Measurements from ENCODE around the gene SFXN5.
A peak's percentile ranks its signal among the peaks of the same experiment; 100 is the strongest.

Gene SFXN5

DNA sequence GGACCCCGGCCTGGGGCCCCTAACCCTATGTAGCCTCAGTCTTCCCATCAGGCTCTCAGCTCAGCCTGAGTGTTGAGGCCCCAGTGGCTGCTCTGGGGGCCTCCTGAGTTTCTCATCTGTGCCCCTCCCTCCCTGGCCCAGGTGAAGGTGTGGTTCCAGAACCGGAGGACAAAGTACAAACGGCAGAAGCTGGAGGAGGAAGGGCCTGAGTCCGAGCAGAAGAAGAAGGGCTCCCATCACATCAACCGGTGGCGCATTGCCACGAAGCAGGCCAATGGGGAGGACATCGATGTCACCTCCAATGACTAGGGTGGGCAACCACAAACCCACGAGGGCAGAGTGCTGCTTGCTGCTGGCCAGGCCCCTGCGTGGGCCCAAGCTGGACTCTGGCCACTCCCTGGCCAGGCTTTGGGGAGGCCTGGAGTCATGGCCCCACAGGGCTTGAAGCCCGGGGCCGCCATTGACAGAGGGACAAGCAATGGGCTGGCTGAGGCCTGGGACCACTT lies 137.8 kb downstream of the SFXN5 start:
- DNase-seq: no peak

DNA sequence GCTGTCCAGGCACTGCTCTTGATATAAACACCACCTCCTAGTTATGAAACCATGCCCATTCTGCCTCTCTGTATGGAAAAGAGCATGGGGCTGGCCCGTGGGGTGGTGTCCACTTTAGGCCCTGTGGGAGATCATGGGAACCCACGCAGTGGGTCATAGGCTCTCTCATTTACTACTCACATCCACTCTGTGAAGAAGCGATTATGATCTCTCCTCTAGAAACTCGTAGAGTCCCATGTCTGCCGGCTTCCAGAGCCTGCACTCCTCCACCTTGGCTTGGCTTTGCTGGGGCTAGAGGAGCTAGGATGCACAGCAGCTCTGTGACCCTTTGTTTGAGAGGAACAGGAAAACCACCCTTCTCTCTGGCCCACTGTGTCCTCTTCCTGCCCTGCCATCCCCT lies 138.3 kb downstream of the SFXN5 start:
- no peak for DNase-seq

DNA sequence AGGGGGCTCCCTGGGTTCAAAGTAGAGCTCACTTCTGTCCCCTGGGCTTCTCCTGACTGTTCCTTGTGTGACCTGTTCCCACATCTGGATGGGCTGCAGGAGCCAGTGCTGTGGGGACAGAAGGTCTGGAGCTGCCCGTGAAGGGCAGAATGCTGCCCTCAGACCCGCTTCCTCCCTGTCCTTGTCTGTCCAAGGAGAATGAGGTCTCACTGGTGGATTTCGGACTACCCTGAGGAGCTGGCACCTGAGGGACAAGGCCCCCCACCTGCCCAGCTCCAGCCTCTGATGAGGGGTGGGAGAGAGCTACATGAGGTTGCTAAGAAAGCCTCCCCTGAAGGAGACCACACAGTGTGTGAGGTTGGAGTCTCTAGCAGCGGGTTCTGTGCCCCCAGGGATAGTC lies 138.7 kb downstream of the SFXN5 start:
- DNase-seq: no peak

DNA sequence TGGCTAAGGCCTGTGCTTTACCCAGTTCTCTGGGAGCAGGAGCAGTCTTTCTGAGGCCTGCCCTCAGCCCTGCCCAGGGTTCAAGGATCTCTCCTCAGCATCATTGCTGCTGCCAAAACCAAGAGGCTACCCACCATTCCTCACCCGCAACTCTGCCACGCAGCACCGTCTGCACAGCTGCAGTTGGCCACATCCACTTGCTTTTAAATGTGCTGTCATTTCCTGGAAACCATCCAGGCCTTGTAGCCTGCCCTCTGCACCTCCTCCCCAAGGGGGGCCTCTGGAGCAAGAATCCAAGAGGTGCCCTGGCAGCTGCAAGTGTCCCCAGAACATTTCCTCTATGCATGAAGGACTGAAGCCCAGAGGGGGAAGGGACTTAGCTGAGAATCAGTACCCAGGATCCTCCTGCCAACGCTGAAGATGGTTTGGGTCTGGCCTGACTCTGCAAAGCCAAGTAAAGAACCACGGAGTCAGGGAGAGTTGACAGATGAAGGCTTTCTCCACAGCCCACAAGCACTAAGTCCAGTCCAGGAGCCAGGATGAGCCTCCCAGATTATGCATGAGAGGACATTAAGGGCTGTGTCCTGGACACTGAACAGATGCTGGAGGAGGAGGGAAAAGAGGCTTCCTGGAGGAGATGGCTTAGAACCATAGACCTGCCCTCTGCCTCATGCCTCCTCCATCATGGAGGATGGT lies 139.3 kb downstream of the SFXN5 start:
- DNase-seq: peak; percentile 47

DNA sequence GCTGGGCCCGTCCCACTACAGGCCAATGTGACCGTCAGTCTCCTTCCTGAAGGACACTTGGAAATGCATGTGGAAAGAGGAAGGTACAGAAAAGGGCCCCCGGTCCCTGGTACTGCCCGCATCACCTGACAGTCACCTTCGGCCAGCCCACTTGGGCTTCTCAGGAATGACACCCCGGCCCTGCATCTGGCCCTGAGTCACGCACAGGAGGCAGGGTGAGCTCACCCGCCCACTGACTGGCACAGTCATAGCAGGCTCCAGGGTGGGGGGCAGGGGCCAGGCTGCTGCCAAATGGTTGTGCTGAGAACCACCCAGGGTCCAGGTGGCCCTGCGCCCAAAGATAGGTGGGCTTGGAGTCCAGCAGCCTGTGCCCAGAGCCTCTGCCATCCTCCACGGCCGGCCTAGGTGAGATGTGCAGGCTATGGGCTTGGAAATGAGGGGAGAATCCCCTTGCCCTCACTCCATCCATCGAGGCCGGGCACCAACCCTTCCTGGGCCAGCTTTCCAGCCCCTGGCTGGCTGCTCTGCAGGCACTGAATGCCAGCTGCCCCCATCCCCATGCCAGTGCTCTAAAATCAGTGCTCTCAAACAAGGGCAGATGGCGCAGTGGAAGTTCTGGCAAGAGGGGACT lies 140.1 kb downstream of the SFXN5 start:
- DNase-seq: peak; percentile 68

DNA sequence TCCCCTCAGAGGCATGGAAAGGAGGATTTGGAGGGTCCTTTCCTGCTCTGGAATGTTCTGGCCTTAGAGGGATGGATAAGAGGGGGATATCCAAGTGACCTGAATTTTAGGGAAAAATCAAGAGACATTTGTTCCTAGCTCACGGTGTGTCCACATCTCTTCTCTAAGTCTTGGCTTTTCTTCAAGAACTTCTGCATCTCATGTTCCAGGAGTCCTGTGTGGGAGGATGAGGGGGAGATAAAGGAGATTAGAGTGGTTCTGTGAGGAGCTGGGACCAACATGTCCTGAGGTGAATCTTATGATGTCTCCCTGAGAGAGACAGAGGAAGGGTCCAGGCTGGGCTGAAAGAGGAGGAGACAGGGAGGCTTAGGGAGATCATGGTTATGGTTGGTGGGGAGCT lies 142.5 kb downstream of the SFXN5 start:
- no peak for DNase-seq

DNA sequence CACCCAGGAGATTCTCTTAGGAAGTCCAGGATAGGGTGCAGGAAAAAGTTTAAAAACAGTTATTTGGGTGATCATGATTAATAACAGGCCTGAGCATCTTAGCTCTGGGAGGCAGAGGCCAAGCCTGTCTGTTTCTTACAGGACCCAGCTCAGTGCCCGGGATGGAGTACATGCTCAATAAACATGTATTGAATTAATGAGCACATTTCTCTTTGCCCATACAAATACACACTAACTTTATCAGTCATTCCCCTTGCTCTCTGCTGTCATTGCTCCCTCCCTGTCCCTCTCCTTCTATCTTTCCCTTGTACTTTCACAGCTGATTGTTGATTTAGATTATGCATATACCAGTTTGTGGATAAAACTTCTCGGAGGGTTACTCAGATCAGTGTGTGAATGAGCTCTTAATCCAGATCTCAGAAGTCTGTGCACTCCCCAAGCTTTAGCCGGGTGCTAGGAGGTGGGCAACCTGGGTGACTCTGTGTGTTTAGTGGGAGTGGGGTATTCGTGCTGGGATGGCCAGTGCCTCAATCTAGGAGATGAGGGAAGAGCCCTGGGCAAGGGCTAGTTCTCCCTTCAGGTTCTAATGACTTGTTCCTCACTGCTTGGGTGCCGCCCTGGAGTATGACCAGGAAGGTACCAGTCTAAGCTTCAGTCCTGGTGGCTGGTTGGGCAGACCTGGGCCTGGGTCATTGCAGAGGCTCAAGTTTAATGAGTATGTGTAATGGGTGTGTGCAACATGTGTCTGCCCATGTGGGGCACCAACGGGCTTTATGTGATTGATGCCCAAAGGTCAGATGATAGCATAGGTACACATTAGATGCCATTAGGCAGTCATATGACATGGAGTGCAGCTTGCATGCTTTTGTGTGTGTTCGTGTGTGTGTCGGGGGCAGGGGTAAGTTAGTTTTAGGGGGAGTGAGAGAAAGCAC lies 143.6 kb downstream of the SFXN5 start:
- no peak for DNase-seq

DNA sequence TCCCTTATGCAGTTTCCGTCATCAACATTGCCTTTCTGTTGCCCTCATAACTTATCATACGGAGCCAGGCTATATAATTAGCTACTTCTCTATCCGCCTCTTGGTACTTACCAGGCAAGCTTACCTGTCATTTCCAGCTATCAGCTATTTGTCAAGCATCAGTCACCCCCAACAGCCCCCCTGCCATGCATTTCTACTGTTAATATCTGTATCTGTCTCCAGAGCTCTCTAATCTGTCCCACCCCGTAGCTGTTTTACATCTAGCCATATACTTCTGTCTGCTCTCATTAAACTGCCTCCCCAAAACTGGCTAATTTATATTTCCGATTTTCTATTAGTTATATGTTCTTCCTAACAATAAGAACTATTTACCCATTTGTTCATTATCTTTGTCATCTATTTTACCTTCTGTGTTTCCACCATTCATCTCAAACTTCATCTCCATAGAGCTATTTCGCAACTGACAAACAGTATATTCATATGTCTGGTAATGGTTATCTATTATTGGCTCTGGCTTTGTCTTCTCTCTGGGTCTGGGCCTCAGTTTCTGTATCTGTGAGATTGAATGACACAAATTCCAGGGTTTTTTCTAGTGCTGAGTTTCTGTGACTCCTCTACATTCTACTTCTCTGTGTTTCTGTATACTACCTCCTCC lies 144.6 kb downstream of the SFXN5 start:
- no peak for DNase-seq

DNA sequence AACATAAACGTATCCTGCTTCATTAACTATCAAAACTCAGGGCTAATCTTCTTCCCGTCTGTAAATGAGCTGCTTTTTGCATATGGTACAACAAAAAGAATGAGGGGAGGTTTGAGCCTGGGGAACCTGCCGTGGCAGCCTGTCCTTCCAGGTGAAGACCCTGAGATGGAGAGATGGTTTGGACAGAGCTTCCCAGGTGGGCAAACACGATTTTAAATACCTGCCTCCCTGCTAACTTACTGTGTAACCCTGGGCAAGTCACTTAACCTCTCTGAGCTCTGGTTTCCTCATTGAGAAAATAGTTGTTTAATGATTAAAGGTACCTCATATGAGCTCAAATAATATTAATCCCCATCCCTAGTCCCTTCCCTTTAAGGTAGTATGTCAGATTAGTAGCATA lies 145.1 kb downstream of the SFXN5 start:
- no peak for DNase-seq

DNA sequence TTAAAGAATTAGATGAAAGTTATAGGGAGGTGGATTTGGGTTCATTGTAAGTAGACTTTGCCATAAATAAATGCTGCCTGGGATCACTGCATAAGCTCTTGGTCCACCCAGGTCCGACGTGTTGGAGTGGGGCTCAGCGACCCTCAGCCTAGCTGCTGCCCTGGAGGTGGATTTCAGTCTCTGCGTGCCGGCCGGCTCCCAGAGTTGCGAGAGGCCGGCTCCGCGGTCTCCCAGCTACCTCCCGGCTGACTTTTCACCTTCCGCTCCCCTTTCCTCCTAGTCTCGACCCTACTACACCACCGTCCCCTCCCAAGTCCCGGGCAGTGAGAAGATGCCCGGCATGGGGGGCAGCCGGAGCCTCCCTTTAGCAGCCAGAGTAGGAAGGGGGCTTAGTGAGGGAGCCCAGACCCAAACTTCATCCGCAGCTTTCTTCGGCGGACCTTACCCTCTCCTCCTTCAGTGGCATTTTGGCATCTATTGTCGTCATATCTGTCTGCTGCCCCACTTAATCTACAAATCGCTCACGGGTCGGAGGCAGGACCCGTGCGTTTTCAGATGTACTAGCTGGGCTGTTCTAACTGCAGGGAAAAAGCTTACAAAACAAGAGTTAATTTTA lies 146.1 kb downstream of the SFXN5 start:
- no peak for DNase-seq

DNA sequence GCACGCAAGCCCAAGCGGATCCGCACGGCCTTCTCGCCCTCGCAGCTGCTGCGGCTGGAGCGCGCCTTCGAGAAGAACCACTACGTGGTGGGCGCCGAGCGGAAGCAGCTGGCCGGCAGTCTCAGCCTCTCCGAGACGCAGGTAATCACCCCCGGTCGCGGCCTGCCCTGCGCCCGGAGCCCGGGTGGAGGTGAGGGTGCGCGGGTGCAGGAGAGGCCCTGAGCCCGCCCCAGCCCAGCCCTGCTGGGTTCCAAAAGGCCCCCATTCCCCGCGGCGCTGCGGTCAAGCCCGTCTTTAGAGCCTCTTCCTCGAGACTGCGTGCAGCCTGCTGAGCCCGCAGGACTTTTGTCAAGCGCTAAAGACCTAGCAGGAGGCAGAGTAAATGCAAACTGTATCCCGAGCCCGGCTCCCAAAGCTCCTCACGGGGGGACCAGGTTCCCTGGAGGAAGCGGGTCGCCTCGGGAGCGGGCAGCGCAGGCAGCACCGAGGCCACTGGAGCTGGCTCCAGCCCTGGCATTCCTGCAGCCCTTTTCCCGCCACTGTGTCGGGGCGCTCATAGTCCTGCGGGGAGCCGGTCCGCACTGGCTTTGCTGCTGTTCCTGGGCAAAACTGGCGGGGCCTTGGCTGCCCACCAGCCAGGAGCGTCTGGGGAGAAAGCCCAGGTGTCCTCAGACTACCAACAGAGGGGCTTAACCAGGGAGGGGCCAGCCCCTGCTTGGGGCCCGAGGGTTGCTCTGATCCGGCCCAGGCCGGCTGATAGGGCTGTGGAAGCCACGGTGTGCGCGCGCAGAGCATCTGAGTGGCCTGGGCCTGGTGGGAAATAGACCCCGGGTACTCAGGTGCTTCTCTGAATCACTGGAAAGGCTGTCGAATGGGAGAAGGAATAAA lies 146.9 kb downstream of the SFXN5 start:
- no peak for DNase-seq

DNA sequence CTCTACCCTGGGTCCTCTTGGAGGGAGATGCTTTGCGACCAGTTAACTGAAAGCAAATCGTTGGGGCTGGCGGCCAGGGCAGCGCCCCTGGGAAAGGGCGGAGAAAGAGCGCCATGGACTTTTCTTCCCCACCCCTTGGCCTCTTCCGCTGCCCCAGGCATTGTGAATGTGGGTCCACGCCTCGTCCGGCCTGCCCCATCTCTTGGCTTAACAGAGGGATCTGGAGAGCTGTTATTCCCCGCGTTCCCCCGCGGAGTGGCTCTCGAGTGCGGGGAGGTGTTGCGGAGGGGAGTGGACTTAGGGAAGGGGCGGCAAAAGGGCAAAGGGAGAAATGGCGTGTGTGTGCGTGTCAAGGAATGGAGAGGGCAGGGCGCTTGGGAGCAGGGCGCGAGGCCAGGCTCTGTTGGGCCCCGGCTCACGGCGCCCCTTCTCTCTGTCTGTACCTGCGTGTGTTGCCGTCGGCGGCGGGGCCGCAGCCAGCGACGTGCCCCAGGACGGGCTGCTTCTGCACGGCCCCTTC lies 147.6 kb downstream of the SFXN5 start:
- no peak for DNase-seq

DNA sequence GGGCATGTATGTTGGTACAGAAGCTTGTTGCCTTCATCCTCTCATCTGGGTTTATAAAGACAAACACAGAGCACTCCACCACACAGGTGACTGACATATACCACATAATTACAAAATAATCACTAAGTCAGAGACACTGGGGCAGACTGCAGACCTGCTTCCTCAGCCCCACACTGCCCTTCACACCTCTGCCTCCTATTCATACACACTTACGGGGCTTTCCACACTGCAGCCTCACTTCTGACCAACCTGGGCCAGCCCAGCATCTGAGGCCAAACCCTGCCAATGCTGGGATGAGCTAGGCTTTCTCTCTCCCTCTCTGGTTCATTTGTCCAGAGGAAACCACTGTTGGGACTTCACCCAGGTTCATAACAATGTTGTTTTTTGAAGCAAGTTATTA lies 149.7 kb downstream of the SFXN5 start:
- no peak for DNase-seq

DNA sequence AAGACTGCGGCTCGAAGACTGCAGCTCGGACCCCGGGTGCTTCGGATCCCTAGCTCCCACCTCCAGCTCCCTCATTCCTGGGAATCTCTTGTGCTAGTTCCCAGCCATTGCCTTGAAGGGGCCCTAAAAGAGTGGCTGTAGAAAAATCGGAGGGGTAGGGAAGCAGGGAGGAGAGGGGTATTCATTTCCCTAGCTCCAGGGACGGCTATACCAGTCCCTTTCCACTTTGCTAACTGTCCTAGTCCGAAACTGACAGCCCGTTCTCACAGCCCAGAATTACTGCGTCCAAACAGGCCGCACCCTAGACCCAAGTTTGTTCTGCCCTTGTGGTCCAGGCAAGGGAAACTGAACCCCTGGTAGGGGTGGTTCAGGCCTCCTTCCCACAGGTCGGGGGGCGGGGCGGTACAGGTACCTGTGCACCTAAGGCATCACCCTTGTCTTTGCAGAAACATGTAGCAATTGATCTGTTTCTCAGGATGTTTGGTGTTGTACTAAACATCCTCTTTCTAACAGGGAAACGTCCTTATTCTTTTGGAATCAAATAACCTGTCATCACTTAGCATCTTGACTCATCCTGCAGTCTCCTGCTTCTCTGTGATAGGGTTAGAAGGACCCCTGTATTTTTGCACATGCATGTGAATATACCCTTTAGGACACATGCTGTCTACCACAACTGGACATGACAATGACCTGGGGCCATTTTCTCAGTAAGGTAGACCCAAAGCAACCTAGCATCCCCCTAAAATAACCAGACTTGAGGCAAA lies 150.2 kb downstream of the SFXN5 start:
- no peak for DNase-seq

DNA sequence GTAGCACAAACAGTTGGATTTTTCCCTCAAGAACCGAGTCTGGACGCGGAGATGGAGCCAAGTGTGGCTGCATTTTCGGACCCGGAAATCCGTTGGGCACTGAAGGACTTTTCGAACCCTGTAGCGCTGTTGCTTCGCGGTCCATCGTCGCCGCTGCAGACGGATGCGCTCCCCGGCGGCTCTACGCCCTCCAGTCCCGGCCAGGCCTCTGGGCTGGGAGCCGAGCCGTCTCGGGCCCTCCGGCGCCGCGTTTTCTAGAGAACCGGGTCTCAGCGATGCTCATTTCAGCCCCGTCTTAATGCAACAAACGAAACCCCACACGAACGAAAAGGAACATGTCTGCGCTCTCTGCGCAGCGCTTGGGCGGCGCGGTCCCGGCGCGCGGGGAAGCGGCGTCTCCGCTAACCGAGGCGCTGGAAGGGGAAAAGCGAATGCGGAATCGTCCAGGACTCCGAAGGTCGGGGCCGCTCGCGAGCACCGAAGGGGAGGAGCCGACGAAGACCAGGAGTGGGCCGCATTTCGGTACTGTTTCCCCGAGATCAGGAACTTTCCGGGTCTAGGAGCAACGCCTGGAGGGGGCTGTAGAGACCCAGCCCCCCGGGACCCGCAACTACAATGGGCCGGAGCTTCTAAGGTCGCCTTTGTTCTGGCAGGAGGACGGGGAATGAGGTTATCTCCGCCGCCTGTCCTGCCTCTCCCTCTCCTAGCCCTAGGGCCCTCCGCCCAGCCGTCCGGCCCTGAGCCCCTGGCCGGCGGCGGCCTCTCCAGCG lies 151.0 kb downstream of the SFXN5 start:
- DNase-seq: peak; percentile 30

DNA sequence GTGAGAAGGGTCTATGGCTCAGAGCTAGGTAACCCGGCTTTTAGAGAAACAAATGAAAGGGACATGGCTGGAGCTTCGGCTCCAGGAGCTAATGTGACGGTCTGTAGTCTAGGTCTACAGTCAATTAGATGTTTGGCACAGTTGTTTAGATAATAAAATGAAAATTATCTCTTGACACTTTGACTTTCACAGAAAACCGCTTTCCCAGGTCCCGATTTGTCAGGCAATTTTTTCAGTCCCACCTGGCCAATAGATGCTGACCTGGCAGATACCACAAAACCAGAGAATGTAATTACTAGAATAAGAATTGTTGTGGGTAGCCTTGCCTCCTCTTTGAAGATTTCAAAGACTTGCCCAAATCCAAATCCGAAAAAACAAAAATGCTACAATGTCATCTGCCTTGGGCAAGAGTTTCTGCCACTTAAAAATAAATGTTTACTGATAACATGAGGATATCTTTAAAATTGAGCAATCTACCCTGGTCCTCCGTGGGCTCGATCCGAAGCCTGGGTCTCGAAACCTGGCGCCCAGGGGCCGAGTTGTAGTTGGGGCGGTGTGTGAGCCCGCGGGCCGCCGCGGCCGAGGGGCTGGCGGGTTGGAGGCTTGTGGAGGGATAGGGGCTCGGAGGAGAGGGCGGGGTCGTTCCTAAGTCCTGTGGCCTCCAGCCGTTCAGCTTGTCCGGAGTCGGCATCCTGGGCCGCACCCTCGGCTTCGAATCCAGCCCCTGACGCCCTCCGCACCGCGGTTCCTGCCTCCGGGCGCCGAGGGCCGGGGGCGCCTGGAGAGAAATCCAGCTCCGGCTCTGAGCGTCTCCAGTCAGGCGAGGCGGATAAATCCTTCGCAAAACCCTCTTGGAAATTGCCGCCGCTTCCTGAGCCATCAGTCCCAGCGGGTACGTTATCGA lies 151.8 kb downstream of the SFXN5 start:
- DNase-seq: no peak

DNA sequence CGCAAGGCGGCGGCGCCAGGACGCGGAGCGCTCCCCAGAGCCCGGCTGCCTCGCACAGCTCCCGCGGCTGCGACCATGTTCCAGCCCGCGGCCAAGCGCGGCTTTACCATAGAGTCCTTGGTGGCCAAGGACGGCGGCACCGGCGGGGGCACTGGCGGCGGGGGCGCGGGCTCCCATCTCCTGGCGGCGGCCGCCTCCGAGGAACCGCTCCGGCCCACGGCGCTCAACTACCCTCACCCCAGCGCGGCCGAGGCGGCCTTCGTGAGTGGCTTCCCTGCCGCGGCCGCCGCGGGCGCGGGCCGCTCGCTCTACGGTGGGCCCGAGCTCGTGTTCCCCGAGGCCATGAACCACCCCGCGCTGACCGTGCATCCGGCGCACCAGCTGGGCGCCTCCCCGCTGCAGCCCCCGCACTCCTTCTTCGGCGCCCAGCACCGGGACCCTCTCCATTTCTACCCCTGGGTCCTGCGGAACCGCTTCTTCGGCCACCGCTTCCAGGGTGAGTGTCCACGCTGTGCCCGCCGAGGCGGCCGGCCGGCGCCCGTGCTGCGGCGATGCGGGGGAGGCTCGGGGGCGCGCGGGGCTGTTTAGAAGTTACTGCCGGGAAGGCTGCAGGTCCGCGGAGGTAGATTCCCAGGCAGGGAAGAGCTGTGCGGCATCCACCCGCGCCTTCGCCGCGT lies 153.5 kb downstream of the SFXN5 start:
- DNase-seq: no peak

Data from EL (cell line).